Fibroblast of gingiva (primary cell): ENCODE data around the gene PAK6.

Experiments used
- DNase-seq: peaks from one replicate; pipeline ENCODE4 v3.0.0-alpha.2; 2011; ENCODE audit warnings: low read depth

Gene PAK6

GRCh38 chr15:40256638-40257235, 17.9 kb downstream of the PAK6 start:
- DNase-seq: no peak

- no peak for DNase-seq
These were observed 19.0 kb downstream of the PAK6 start for GRCh38 chr15:40257656-40258450.

- no peak for DNase-seq
These were observed 19.7 kb downstream of the PAK6 start for GRCh38 chr15:40258544-40258943.

GRCh38 chr15:40259021-40259420, 20.2 kb downstream of the PAK6 start:
- DNase-seq: no peak

GRCh38 chr15:40263024-40263754, 24.3 kb downstream of the PAK6 start:
- DNase-seq: peak; percentile 86

DNA sequence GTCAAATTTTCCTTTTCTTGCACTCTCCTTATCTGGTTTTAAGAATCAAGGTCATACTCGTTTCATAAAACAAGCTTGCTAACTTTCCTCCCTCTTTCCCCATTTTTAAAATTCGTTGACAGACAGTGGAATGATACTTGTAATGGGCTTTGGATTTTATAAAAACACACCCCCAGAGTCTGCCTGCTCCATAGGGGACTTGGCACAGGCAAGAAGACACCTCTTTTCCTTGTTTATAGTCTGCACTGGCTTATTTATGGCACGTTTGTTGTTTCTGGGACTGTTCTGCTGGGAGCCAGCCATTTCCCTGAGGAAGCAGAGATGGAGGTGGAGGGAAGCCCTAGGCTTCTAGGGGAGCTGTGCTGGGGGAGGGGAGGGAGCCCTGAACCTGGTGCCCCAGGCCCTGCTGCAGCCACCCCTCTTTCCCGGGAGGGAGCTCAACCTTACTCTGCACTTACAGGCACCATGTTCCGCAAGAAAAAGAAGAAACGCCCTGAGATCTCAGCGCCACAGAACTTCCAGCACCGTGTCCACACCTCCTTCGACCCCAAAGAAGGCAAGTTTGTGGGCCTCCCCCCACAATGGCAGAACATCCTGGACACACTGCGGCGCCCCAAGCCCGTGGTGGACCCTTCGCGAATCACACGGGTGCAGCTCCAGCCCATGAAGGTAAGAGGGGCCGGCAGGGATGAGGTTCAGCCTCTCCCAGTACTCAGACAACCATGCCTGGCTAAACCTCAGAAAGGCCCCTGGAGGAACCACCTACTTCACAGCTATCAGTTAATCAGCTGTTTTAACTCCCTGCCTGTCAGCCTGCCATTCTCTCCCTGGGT, 25.7 kb downstream of the PAK6 start:
- DNase-seq: no peak

- no peak for DNase-seq
These were observed 26.5 kb downstream of the PAK6 start for GRCh38 chr15:40265355-40265754.

DNA sequence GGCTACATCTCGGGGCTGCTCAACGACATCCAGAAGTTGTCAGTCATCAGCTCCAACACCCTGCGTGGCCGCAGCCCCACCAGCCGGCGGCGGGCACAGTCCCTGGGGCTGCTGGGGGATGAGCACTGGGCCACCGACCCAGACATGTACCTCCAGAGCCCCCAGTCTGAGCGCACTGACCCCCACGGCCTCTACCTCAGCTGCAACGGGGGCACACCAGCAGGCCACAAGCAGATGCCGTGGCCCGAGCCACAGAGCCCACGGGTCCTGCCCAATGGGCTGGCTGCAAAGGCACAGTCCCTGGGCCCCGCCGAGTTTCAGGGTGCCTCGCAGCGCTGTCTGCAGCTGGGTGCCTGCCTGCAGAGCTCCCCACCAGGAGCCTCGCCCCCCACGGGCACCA, 27.0 kb downstream of the PAK6 start:
- DNase-seq: no peak

- peak; percentile 85 for DNase-seq
These were observed 28.0 kb downstream of the PAK6 start for GRCh38 chr15:40266828-40267304.

- no peak for DNase-seq
These were observed 28.8 kb downstream of the PAK6 start for GRCh38 chr15:40267670-40268069.

GRCh38 chr15:40269604-40270003, 30.7 kb downstream of the PAK6 start:
- DNase-seq: no peak

DNA sequence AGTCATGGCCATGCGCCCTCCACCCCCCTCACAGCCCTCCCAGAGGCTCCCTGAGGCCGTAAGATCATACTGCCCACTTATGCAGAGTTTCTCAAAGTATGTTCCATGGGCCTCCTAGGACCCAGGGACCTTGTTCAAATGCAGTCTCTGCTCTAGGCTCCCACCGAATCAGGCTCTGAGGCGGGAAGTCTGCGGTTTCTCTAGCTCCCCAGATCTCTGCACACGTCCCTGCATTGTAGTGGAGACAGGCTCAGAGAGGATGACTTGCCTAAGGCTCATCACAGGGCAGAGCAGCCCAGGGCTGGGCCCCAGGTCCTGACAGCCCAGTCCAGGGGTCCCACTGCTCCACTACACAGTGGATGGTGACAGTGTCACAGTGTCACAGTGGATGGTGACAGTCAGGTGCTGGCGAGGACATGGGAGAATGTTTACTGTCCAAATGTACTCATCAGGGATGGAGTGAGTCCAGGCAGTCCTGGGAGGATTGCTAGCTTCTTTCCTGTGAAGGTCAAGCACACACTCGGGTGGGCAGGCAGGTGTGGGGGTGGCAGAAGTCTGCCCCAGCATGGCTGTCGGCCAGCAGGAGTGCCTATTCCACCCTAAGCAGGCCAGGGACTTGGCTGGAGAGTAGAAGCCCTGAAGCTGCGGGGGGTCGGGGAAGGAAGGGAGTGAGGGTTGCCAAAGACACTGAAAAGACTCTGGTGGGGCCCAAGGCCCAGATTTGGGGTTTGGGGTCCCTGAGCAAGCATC, 31.6 kb downstream of the PAK6 start:
- DNase-seq: no peak

DNA sequence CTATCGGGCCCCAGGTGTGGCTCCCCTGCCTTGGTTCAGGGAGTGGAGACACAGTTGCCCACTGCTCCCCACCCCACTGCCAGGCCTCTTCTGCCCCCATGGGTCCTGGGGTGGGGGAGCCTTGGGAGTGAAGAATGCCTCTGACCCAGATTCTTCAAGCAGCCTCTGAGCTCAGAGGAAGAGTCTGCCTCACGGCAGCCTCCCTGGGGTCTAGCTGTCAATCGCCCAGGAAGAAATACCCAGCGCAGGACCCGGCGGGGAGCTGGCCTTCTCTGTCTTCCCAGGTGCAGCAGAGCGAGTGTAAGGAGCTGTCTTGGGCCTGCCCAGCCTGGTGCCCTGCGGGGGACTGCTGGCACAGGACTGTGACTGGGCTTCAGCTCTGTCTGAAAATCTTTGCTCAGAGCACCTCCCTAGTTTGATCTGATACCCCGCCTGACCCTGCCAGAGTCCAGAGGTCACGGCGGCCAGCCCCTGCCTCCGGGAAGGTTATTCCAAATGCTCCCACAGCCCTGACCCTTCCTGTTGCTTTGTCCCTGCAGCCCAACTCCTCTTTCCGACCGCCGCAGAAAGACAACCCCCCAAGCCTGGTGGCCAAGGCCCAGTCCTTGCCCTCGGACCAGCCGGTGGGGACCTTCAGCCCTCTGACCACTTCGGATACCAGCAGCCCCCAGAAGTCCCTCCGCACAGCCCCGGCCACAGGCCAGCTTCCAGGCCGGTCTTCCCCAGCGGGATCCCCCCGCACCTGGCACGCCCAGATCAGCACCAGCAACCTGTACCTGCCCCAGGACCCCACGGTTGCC, 33.0 kb downstream of the PAK6 start:
- DNase-seq: no peak

- DNase-seq: no peak
These were observed 33.7 kb downstream of the PAK6 start for GRCh38 chr15:40272485-40273056.

- DNase-seq: no peak
These were observed 34.6 kb downstream of the PAK6 start for GRCh38 chr15:40273428-40273827.

DNA sequence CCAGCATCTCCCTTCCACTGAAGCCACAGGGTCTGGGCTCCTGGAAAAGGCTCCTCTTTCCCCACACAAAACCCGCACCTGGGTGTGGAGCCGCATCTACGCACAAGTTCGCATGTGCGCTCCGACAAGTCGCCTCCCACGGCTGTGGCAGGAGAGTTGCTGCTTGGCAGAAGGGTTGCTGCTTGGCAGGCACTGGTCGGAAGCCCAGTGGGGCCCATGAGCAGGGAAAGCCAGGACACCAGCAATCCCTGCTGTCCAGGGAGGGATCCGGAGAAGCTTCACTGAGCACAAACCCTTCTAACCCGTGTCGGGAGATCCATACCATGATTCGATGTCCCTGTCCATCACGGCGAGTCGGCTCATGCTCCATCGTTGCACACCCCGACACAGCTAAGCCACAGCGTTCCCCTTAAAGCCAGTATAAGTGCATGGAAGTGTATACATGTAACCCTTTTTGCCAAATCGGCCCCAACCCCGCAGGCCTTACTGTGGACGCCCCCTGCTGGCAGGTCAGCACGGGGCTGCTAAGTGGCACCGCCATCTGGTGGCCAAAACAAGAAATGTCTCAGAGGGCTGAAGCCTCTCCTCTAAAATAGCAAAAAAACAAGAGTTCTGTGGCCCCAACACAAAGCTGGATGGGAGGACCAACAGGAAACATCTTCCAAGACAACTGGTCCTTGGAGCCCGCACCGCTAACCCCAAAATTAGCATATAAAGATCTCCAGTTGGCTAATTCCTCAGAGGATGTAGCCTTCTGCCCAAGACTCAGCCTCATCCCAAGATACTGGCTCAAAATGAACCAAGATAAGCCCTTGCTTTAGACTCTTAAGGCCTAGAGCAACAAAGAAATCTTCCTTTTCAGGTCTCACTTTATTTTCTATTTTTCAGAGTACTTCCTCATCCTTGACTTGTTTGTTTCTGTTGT, 35.7 kb downstream of the PAK6 start:
- DNase-seq: peak; percentile 73

GRCh38 chr15:40275523-40275922, 36.7 kb downstream of the PAK6 start:
- DNase-seq: no peak

- no peak for DNase-seq
These were observed 37.1 kb downstream of the PAK6 start for GRCh38 chr15:40275954-40276353.

DNA sequence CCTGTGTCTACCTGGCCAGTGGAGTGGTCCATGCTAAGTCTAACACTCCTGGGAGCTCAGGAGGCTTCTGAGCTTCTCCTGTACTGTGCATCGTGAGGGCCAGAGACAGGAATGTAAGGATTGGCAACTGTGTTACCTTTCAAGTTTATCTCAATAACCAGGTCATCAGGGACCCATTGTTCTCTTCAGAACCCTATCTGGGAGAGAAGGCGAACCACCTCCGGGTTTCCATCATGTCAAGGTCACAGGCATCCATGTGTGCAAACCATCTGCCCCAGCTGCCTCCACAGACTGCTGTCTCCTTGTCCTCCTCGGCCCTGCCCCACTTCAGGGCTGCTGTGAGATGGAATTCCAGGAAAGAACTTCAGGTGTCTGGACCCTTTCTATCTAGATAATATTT, 38.1 kb downstream of the PAK6 start:
- DNase-seq: no peak
